ENCODE results near the gene RFC3. TPM values are rescaled to one million over a fixed set of nuclear protein-coding genes. Genes with fewer than 3 reads are reported as not detected.

Gene RFC3
- total RNA-seq, 1 experiment from 2014 or later, result 59.2 TPM

- Histone ChIP-seq H2AK5ac (ENCODE audit: insufficient read length, low read length) (no peak overlapping the region), H2BK120ac (ENCODE audit: low read depth, low read length, poor library complexity, severe bottlenecking) (no peak overlapping the region), H3K79me2 (ENCODE audit: insufficient read depth, low read length) (no peaks in the 10 kb centered on the region; the same call in 1 of the 2 replicates), H2BK15ac (ENCODE audit: low read depth, low read length) (no peak overlapping the region), H2AFZ (ENCODE audit: low read length) (no peak overlapping the region), H4K20me1 (ENCODE audit: control insufficient read depth, insufficient read depth, insufficient read length) (no peaks in the 10 kb centered on the region), H3K9me3 (ENCODE audit: control insufficient read depth, low read depth, low read length) (no peaks in the 10 kb centered on the region), H3K9ac (ENCODE audit: extremely low read depth, insufficient read length, low read length) (no peak overlapping the region), H3T11ph (ENCODE audit: low read length) (no peak overlapping the region), H2BK12ac (ENCODE audit: insufficient read length, low read depth, low read length) (no peak overlapping the region), H3K18ac (ENCODE audit: insufficient read length, low read depth, low read length) (no peak overlapping the region), H2BK5ac (ENCODE audit: insufficient read length, low read length) (no peak overlapping the region), H3K27me3 (ENCODE audit: insufficient read depth, low read length) (no peaks in the 10 kb centered on the region), H2BK20ac (ENCODE audit: low read depth, low read length, poor library complexity, severe bottlenecking) (no peak overlapping the region), H3K4me2 (ENCODE audit: insufficient read depth, insufficient read length, low read length) (no peak overlapping the region), H3K56ac (ENCODE audit: insufficient read length, low read depth, low read length) (no peak overlapping the region), H3K4me1 (ENCODE audit: insufficient read depth, low read length) (no peaks in the 10 kb centered on the region), H3K23ac (ENCODE audit: insufficient read length, low read depth, low read length) (no peak overlapping the region), H3K14ac (ENCODE audit: insufficient read depth, low read length) (no peak overlapping the region), H3K4ac (ENCODE audit: low read depth, low read length) (no peak overlapping the region), H3K27ac (ENCODE audit: insufficient read length, low read depth, low read length) (no peak overlapping the region), H4K91ac (ENCODE audit: insufficient read length, low read depth, low read length) (no peak overlapping the region), H3K79me1 (ENCODE audit: insufficient read depth, low read depth, low read length, poor library complexity, severe bottlenecking) (peaks cover 5% of the 10 kb centered on the region), H3K23me2 (ENCODE audit: insufficient read length, low read depth, low read length, poor library complexity, severe bottlenecking) (peaks cover 2% of the 10 kb centered on the region), H4K5ac (ENCODE audit: insufficient read length, low read depth, low read length) (no peak overlapping the region), H4K8ac (replicated peaks; ENCODE audit: insufficient read length, low read depth, low read length) (no peak overlapping the region)
- Mint-ChIP-seq H3K4me3 (no peak overlapping the region), H3K36me3 (ENCODE audit: insufficient read depth in 1 of 3, low read depth in 3 of 3) (peaks cover 23 to 75% (median 65%) of the 10 kb centered on the region in 3 experiments; a peak in 6 of 7 replicates), H3K27me3 (ENCODE audit: low read depth) (no peaks in the 10 kb centered on the region), H3K4me1 (no peaks in the 10 kb centered on the region), H3K27ac (no peak overlapping the region), H3K9me3 (no peaks in the 10 kb centered on the region)
- no CpG with 5 or more reads among the region's 2 CpGs for WGBS (ENCODE audit: extremely low coverage, insufficient read length, low lambda C conversion rate)
- TF ChIP-seq CTCF (conservative IDR thresholded peaks at IDR 0.05), result no peak
- no peak for DNase-seq
Observed at GRCh38 chr13:33827139-33827538, 9.2 kb downstream of the RFC3 start.

All from H9 (cell line).